T-helper 2 cell (primary cell): ENCODE results near the gene SF3B2.
"Not testable (repeated sequence)": the region's sequence is repeated elsewhere in the genome, so short reads cannot be mapped to it uniquely, and the experiment has no call there.

Experiments used
- DNase-seq, 5 experiments: peaks; one replicate each; pipeline versions ENCODE4 v3.0.0 to v3.0.0-alpha.2; 2012 to 2022

SF3B2 gene

DNA sequence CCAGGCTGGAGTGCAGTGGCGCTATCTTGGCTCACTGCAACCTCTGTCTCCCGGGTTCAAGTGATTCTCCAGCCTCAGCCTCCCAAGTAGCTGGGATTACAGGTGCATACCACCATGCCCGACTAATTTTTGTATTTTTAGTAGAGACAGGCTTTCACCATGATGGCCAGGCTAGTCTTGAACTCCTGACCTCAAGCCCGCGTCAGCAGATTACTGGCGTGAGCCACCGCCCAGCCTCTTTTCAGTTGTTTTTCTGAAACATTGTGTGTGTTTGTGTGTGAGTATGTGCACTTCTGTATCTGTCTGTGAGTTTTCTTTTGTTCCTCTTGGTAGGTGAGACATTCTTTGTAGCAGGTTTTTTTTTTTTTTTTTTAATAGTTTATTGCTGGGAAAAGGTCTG is 26.8 kb downstream of the SF3B2 start:
- DNase-seq, result peak in 1 of 5 experiments; percentile 26

DNA sequence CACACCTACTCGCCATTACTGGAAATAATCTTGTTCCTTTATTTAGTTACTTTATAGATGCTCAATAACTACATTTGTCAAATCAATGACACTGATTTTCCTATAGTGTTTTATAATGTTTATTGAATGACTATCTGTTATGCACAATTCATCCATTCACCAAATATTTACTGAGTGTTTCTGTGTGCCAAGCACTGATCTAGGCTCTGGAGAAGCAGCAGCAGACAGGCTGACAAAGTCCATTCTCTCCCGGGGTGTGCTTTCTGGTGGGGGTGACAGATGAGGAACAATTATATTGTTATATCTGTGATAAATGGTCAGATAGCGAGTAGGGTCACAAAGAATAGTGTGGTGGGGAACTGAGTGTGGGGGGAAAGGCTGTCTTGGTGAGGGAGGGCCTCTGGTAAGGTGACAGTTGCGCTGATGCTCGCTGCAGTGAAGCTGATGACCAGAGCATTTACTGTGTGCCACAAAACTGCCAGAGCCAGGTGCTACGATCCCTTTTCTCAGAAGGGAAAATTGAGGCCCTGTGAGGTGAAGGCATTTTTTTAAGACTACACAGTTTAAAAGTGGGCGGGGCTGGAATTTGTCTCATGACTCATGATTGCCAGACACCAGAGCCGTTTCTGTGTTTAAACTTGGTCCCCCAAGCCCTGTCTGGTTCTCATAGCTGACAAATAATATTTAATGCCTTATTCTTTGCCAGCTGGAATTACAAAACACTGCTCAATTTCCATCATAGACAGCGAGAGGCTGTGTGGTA is 28.1 kb downstream of the SF3B2 start:
- DNase-seq, result peak in 4 of 5 experiments; percentile 40 to 73 (median 51)

DNA sequence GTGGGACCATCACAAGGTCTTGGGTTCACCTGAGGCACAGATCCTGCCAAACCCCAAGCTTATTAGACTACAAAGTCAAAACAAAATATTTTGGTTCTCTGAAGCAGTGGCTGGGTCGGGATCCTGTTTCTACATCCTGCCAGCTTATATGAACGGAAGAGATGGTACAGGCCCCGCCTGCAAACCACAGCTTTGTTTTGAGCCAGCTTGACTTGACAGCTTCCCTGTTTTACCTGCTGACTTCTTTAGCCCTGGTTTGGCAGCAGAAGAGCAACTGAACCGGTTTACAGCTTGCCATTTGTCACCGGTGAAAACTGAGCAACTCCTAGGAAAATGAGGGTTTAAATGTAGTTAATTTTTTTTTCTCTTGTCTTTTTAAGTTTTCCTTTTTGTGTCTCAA is 29.3 kb downstream of the SF3B2 start:
- peak; percentile 26 to 93 (median 71) for DNase-seq

DNA sequence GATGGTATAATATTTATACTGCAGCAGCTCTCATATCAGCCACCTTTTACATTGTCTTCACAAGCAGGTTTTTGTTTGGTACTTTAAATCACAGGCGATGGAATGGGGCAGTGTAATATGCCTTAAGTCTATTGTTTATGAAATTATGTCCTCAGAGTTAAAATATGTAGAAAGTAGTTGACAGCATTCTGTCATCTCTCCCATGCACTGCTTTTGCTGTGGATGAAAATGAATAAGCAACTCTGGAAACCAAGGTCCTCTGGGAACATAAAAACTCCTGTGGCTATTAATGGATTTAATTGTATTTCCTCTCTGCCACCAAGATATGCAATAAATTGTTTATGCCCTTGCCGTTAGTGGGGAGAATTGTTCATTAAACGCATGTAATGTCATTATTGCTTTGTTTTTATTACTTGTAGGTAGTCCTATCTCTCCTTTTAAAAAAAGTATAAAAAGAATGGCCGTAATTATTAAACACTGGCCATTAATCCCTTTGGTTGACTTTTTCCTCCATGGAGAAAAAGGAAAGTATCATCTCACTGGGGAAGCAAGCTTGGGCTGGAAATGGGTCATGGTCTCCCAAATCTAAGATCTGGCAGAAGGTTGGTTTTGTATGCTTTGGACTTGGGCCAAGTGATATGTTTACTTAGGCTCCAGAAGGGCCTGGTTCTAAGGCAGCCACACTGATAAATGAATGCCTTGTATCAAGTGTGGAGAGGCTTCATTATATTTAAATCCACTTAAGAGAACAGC is 31.0 kb downstream of the SF3B2 start:
- no peak for DNase-seq

DNA sequence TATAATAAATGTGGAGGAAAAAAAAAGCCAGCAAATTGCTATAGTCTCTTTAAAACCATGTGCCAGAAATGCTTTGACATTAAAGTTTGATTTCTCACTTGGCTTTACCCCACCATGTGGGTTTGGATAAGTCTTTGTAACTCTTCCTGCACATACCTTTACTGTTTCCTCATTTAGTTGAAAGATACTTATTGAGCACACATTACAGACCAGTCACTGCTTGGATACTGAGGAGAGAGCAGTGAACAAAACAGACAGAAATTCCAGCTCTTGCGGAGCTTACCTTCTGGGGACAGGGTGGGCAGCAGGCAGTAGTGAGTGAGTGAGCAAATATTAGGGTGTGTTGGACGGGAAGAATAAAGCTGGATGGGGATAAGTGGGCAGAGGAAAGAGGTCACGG is 31.6 kb downstream of the SF3B2 start:
- no peak for DNase-seq

DNA sequence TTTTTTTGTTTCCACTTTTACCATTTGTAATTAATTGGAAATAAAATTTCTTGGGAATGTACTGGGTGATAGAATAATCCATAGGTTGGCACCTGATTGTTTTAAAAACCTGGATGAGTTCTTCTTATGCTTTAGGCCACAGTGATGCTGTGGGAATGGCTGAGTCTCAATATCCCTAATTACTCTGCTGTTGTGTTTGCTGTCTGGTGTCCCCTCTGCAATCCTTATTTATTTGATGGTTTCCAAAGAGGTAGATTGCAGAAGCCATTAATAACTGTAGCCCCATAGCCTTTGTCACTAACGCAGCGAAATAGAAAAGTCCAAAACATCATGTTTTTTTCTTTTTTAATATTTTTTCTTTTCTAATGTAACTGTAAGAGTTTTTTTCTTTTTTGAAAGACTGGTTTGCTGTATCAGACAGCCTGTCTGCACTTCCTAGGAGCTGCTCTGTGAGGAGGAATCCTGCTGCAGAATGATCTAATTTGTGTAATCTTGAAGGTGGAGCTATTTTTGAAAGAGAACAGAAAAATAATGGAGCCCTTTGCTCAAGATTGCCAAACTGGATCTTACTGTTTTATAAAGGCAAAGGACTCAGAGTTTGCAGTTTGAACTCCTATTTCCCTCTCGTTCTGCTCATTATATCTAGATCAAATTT is 32.8 kb downstream of the SF3B2 start:
- DNase-seq, result no peak

DNA sequence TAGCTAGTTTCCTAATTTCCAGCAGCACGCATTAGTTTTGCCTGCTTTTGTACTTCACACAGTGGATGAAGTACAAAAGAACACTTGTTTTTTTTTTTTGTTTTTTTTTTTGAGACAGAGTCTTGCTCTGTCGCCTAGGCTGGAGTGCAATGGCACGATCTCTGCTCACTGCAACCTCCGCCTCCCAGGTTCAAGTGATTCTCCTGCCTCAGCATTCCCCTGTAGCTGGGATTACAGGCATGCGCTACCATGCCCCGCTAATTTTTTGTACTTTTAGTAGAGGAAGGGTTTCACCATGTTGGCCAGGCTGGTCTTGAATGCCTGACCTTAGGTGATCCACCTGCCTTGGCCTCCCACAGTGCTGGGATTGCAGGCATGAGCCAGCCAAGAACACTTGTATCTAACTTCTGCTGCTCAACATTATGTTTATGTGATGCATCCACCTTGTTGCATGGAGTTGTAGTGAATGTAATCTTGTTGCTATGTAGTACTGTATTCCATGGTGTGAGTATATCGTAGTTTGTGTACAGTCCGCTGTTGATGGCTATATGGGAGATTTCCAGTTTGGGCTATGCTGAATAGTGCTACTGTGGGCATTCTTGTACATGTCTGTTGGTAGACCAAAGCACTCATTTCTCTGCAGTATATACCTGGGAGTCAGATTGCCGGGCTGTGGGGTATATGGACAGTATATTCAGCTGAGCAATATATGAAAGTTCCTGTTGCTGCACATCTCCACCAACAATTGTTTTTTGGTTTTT is 35.2 kb downstream of the SF3B2 start:
- DNase-seq, result no peak

DNA sequence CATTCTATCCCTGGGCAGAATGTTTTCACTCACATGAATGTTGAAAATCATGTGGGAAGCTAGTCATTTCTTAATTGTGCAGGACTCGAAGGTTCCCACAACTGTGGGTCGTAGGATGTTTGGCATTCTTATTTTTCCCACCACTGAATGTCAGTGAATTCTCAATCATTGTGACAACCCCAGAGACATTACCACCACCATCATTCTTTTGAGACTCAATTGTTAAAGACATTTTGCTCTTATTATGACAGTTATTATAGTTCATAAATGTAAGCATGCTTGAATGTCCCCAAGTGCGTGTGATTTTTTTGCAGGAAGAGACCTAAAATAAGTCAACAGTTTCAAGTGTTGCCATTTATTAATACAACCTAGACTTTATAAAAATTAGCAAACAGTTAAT is 36.9 kb downstream of the SF3B2 start:
- no peak for DNase-seq

DNA sequence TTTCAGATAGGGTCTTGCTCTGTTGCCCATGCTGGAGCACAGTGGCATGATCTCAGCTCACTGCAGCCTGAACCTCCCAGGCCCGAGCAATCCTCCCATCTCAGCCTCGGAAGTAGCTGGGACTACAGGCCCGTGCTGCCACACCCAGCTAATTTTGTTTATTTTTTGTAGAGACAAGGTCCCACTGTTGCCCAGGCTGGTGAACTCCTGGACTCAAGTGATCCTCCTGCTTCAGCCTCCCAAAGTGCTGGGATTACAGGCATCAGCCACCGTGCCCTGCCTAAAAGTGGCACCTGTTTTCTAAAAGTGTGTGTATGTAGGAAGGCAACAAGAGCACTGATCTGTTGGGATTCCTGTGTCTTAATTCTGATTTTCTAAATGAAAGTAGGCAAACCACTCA is 38.1 kb downstream of the SF3B2 start:
- DNase-seq, result no peak

DNA sequence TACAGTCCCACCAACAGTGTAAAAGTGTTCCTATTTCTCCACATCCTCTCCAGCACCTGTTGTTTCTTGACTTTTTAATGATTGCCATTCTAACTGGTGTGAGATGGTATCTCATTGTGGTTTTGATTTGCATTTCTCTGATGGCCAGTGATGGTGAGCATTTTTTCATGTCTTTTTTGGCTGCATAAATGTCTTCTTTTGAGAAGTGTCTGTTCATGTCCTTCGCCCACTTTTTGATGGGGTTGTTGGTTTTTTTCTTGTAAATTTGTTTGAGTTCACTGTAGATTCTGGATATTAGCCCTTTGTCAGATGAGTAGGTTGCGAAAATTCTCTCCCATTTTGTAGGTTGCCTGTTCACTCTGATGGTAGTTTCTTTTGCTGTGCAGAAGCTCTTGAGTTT is 40.0 kb downstream of the SF3B2 start:
- DNase-seq, result not testable (repeated sequence)

DNA sequence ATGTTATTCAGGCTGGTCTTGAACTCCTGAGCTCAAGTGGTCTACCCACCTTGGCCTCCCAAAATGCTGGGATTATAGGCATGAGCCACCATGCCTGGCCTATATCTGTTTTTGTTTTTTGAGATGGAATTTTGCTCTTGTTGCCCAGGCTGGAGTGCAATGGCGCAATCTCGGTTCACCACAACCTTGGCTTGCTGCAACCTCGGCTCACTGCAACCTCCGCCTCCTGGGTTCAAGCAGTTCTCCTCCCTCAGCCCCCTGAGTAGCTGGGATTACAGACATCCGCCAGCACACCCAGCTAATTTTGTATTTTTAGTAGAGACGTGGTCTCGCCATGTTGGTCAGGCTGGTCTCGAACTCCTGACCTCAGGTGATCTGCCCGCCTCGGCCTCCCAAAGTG is 47.6 kb downstream of the SF3B2 start:
- not testable (repeated sequence) for DNase-seq

DNA sequence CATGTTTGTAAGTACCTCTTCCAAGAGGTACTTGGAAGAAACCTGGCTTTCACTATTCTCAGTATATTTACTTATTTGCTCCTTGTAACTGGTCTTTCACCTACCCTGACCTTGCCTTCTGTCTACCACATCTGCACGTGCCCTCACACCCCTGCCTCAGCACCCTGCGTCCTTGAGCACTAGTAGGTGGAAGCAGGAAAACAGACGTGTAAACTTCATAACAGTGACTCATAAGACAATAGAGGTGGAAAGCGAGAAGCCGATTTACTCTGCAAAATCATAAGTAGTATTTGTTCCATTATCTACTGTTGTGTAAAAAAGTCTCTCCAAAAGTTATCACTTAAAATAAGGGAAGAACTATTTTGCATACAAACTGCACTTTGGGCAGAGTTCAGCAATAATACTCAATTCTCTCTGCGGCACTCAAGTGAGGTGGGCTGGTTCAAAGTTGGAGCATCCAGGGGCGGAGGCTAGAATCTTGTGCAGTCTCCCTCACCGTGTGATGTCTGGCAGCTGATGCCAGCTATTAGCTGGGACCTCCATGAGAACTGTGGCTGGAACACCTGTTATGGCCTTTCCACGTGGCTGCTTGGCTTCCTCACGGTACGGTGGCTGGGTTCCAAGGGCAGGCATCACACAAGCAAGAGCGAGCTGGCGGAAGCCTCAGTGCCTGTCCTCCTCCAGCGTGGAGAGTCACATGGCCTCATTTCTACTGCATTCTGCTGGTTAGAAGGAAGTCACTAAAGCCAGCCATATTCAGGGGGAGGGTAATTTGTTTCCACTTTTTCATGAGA is 48.3 kb downstream of the SF3B2 start:
- peak; percentile 16 to 88 (median 52) for DNase-seq

DNA sequence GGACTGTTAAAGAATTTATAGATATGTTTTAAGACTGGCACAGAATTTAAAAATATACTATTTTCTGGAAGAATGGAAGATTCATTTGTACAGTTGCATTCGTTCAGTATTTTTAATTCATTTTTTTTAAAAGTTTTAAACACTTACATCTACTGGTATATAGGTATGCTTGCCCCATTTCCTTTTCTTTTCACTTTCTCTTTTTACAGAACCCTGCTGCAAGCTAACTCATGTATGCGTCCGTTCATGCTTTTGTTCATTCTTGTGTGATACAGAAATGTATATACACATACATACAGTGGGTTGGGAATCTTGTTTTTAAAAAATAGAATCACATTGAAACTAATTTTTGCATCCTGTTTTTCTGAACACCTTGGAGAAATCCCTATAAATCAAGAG is 48.9 kb downstream of the SF3B2 start:
- DNase-seq, result peak in 1 of 5 experiments; percentile 57

DNA sequence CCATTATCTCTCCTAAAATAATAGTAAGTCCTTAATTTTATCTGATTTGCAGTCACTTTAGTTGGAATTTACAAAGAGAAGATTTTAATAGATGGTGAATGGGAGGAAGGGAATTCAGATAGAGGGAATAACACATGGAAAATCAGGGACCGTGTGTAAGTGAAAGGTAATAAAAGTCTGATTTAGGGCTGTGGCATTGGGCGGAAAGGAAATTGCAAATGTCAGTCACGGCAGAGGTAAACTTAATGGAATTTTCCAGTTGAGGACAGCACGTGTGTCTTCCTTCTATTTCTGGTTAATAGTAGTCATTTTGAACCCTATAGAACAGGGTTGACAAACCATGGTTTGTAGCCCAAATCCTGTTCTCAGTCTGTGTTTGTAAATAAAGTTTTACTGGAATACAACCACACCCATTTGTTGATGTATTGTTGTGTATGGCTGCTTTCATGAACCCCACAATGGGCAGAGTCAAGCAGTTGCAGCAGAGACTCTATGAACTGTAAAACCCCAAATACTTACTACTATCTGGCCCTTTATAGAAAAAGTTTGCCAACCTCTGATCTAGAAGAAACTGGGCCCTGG is 52.0 kb downstream of the SF3B2 start:
- DNase-seq, result no peak

DNA sequence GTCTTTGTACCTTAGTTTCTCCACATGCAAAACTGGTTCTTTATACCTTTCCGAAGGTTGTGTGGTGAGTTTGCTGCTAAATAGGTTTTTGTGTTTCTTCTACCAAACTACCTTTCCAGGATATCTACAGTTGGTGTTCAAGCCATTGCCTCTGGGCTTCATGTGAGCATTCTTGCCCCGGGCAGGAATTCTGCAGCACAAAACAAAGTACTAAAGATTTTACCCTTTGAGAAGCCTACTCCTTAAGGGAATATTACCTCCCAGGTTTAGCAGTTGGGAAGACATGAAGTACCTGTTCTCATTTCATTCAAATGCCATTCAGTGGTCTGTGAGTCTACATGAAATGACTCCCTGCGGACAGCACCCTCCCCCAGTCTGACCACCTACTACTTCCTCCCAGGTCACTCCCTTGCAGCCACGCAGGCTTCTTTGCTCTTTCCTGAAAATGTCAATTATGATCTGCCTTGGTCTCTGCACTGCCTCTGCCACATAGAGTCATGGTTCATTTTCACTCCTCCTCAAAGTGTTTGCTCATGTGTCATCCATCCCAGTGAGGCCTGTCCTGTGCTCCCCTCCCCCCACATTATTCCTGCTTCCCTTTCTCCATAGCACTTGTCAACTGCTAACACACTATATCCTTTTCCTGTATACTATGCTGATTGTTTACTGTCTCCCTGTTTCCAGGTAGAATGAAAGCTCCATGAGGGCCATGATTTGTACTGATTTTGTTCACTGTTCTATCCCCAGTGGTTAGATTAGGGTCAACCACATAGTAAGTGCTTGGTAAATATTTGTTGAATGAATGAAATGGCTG is 54.8 kb downstream of the SF3B2 start:
- DNase-seq, result no peak

DNA sequence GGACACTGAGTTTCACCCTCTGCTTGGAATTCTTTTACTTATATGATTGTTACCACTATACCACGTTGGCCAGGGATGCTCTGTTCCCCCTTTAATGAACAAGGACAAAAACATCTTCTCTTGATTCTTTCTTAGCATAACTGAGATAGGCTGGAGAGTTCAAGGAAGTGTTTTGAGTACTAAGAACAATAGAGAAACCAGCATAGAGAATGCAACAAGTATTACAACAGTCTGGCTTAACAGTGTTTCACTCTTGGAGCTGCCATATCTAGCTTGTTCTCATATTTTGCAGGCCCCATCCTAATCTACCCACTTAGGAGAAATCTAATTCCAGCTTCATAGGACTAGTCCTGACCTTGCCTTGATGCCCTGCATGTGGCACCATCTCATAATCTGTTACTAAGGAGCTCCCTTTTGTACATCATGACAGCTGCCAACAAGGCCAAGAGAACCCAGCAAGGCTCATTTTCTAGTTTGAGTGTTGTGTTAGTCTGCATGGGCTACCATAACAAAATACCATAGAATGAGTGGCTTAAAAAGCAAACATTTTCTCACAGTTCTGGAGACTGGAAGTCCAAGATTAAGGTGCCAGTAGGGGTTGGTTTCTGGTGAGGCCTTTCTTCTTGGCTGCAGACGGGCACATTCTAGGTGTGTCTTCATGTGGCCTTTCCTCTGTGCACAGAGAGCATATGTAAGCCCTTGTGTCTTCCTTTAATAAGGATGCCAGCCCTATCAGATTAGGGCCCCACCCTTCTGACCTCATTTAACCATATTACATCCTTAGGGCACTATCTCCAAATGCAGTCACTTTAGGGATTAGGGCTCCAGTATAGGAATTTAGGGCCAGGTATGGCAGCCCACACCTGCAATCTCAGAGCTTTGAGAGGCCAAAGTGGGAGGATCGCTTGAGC is 55.7 kb downstream of the SF3B2 start:
- peak in 1 of 5 experiments; percentile 17 for DNase-seq

DNA sequence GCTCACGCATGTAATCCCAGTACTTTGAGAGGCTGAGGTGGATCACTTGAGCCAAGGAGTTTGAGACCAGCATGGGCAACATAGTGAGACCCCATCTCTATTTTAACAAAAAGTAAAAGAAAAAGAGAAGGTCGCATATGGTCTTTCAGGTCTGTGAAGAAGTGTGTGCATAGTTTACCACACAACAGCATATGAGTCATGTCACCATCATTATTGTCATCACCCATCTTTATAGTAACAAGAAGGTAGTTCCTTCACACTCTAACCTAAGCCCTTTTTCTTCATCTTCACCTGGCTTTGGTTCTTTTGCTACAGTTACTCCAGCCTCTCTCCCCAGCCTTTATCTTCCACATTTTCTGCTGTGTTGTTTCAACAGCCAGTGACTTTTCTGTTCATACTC is 57.1 kb downstream of the SF3B2 start:
- no peak for DNase-seq

DNA sequence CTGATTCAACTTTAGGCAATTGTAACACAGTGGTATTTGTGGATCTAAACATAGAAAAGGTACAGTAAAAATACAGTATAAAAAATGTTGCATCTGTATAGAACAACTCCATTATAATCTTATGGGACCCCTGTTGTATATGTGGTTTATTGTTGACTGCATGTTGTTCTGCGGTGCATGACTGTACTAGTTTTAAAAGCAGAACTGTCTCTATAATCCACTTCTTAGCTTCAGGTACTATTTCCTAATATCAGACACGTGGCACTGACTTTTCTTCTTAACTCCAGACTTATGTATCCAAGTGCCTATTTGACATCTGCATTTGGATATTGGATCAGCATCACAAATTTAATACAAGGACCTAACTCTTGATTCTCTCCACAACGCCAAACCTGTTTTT is 59.0 kb downstream of the SF3B2 start:
- no peak for DNase-seq

DNA sequence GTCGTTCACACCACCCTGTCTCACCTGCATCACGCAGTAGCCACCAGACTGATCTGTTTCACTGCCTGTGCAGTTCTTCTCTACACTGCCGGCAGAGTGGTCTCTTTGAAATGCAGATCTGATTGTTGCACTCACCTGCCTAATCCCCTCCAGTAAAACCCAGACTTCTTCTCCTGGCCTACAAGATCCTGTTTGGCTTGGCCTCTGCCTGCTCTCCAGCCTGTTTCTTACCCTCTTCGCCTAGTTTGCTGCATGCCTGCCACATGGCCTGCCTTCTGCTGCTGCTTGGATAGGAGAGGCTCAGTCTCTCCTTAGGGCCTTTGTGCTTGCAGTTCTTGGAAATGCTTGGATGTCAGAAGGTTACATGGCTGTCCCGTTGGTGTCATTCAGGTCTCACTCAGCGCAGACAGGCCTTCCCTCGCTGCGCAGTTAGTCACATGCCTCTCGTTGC is 59.9 kb downstream of the SF3B2 start:
- no peak for DNase-seq
